Breast epithelium (tissue), 3 donors: ENCODE measurements around the gene SARM1.

Experiments
- POLR2A ChIP-seq: fragments of 450-650 bp; IDR thresholded peaks from one replicate; pipeline ENCODE4 v1.6.1; 2016; ENCODE audit warnings: antibody characterized with exemption, mild to moderate bottlenecking, moderate library complexity
- POLR2AphosphoS5 ChIP-seq, 3 donors: sonication (generic); formaldehyde crosslinking; IDR thresholded peaks; one replicate each; pipeline ENCODE4 v1.6.1; 2017; ENCODE audit warnings: antibody characterized with exemption in 3 of 3
- TF ChIP-seq, protein P1 (sequence below), 3 donors: fragments of 450-650 bp; IDR thresholded peaks; one replicate each; pipeline ENCODE4 v1.5.1; 2016 to 2017; ENCODE audit warnings: antibody characterized with exemption in 3 of 3, mild to moderate bottlenecking in 3 of 3, moderate library complexity in 3 of 3

DNA sequence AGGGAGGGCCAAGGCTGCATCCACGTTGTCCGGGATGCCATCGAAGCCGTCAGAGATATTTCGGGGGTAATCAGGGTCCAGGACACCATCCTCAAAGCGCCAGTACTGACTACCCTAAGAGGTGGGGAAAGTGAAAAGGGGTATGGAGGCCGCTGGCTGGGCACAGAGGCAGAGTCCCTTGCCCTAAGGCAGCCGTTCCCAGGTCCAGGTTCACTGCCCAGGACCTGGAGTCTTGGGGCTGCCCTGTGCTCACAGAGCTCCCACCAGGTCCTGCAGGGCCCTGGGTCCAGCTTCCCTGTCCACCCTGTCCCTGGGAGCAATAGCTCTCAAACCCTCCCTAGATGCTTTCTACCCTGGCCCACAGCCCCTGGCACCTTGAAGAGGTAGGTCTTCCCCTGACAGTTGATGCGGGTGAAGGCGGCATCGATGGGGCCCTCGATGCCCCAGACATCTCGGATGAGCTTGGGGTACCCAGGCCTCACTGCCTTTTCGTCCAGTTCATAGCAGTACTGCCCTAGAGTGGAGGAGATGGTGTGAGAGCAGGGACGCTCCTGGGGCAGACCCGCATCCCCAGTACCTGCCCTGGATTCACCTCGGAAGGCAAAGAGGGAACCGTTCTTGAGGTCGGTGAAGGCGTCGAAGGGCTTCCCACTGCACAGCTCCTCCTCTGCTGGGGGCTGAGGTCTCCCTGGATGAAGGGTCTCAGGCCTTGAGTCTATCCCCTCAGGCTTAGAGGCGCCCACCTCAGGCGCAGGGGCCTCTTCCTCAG, 2.4 kb upstream of the SARM1 start:
- TF ChIP-seq POLR2A (no peak), POLR2AphosphoS5 (IDR thresholded peaks at IDR 0.05) (no peak)
- TF ChIP-seq, protein P1, sequence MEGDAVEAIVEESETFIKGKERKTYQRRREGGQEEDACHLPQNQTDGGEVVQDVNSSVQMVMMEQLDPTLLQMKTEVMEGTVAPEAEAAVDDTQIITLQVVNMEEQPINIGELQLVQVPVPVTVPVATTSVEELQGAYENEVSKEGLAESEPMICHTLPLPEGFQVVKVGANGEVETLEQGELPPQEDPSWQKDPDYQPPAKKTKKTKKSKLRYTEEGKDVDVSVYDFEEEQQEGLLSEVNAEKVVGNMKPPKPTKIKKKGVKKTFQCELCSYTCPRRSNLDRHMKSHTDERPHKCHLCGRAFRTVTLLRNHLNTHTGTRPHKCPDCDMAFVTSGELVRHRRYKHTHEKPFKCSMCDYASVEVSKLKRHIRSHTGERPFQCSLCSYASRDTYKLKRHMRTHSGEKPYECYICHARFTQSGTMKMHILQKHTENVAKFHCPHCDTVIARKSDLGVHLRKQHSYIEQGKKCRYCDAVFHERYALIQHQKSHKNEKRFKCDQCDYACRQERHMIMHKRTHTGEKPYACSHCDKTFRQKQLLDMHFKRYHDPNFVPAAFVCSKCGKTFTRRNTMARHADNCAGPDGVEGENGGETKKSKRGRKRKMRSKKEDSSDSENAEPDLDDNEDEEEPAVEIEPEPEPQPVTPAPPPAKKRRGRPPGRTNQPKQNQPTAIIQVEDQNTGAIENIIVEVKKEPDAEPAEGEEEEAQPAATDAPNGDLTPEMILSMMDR (IDR thresholded peaks at IDR 0.05) = no peak
